Neural cell (in vitro differentiated cells): Measurements from ENCODE around the gene BCL11B.

Experiments used
- CTCF ChIP-seq: fragments of 450-650 bp; IDR thresholded peaks from 2 replicates; pipeline ENCODE4 v1.5.1; 2014; ENCODE audit warnings: antibody characterized with exemption, mild to moderate bottlenecking, moderate library complexity; ENCODE audit not compliant: poor library complexity, severe bottlenecking
- REST ChIP-seq: IDR thresholded peaks from 2 replicates; pipeline ENCODE4 v1.6.1; 2012; ENCODE audit warnings: borderline replicate concordance

GRCh38 chr14:99229654-99230207 lies 42.3 kb downstream of the BCL11B start:
- TF ChIP-seq CTCF: no peak
- no peak for TF ChIP-seq REST
